Lung microvascular endothelial cell (primary cell): ENCODE measurements around the gene CPA2. TPM values are rescaled to one million over a fixed set of nuclear protein-coding genes. Genes with fewer than 3 reads are reported as not detected.
"Not testable (repeated sequence)": the region's sequence is repeated elsewhere in the genome, so short reads cannot be mapped to it uniquely, and the experiment has no call there.

Source experiments
- DNase-seq, 2 donors: peaks; one replicate each; pipeline versions ENCODE4 v3.0.0 to v3.0.0-alpha.2; 2010; ENCODE audit warnings: low read depth in 2 of 2
- total RNA-seq: library from RNA; depleted of rRNA; stranded (reverse); fragments of >200 nt; gene quantifications from 2 replicates; pipeline ENCODE4 v1.2.1, GENCODE V29; 2014

Gene CPA2
- total RNA-seq, 1 donor from 2014 or later: not detected

- DNase-seq: no peak
Measured at GRCh38 chr7:130305433-130306042, 38.9 kb downstream of the CPA2 start.

- DNase-seq: no peak
Measured at GRCh38 chr7:130309986-130310385, 43.3 kb downstream of the CPA2 start.

GRCh38 chr7:130314305-130314704 lies 47.6 kb downstream of the CPA2 start:
- peak in 1 of 2 donors; percentile 2 for DNase-seq

GRCh38 chr7:130319541-130319940 lies 52.9 kb downstream of the CPA2 start:
- no peak for DNase-seq

GRCh38 chr7:130321542-130322229 lies 55.0 kb downstream of the CPA2 start:
- not testable (repeated sequence) for DNase-seq

- no peak for DNase-seq
Measured at GRCh38 chr7:130322615-130323014, 56.0 kb downstream of the CPA2 start.

GRCh38 chr7:130324306-130324943 lies 57.8 kb downstream of the CPA2 start:
- DNase-seq: no peak

- DNase-seq: no peak
Measured at GRCh38 chr7:130329681-130330080, 63.0 kb downstream of the CPA2 start.

- no peak for DNase-seq
Measured at GRCh38 chr7:130332259-130333053, 65.8 kb downstream of the CPA2 start.

- DNase-seq: no peak
Measured at GRCh38 chr7:130333832-130334231, 67.2 kb downstream of the CPA2 start.

- peak in 1 of 2 donors; percentile 5 for DNase-seq
Measured at GRCh38 chr7:130334274-130334673, 67.6 kb downstream of the CPA2 start.

GRCh38 chr7:130337410-130337971 lies 70.8 kb downstream of the CPA2 start:
- no peak for DNase-seq

GRCh38 chr7:130338233-130338632 lies 71.6 kb downstream of the CPA2 start:
- DNase-seq: no peak

Other genes with a start within 250 kb of the CPA2 start
- 12.4 and 15.9 TPM in 2 replicates for gene ZC3HC1, start 215.5 kb upstream of the CPA2 start, total RNA-seq
- gene KLHDC10, start 196.3 kb upstream of the CPA2 start, total RNA-seq: 20.0 and 23.2 TPM in 2 replicates
- gene TMEM209, start 61.5 kb upstream of the CPA2 start, total RNA-seq: 4.6 and 5.4 TPM in 2 replicates
- not detected in 2 replicates for gene SSMEM1, start 59.0 kb upstream of the CPA2 start, total RNA-seq
- under 0.01 TPM in 1 of 2 replicates, not detected in the other for gene CPA4, start 26.3 kb downstream of the CPA2 start, total RNA-seq
- not detected in 2 replicates for gene CPA5, start 78.0 kb downstream of the CPA2 start, total RNA-seq
- gene CPA1, start 113.6 kb downstream of the CPA2 start, total RNA-seq: not detected in 2 replicates
- 1.6 and 3.1 TPM in 2 replicates for gene CEP41, start 174.2 kb downstream of the CPA2 start, total RNA-seq
- gene MEST, start 225.2 kb downstream of the CPA2 start, total RNA-seq: 0.40 and 1.1 TPM in 2 replicates